Measurements from ENCODE around the gene STH. TPM values are rescaled to one million over a fixed set of nuclear protein-coding genes. Genes with fewer than 3 reads are reported as not detected.
"Not testable (repeated sequence)": the region's sequence is repeated elsewhere in the genome, so short reads cannot be mapped to it uniquely, and the experiment has no call there.

Gene STH
- total and polyA plus RNA-seq, 2 of the 4 experiments (the other 2 are of a cell fraction), result not detected

DNA sequence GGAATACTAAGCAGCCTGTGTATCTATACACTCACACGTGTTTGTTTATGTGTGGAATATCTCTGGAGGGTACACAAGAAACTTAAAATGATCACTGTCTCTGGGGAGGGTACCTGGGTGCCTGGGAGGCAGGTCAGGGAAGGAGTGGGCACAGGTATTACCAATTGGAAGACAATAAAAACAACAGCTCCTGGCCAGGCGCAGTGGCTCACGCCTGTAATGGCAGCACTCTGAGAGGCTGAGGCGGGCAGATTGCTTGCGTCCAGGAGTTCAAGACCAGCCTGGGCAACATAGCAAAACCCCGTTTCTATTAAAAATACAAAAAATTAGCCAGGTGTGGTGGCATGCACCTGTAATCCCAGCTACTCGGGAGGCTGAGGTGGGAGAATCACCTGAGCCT, 24.3 kb downstream of the STH start:
- H2AK9ac ChIP-seq (replicated peaks; ENCODE audit: low read depth, low read length, poor library complexity); in situ Hi-C loops (cut with MboI; ENCODE audit: low sequenced_read_pairs); H4K8ac ChIP-seq (ENCODE audit: low read depth in 2 of 2, low read length in 2 of 2); H3K4me1 ChIP-seq (ENCODE audit: control insufficient read depth, insufficient read depth, low read length); CTCF ChIA-PET; H4K5ac ChIP-seq (ENCODE audit: low read depth, low read length); intact Hi-C loops (cut with micrococcal nuclease); ATAC-seq (ENCODE audit: low read depth); H3K27ac ChIP-seq (ENCODE audit: insufficient read depth, low read length); H3K27me3 ChIP-seq (ENCODE audit: control insufficient read depth, insufficient read depth, low read length); H2BK20ac ChIP-seq (ENCODE audit: low read depth, low read length); H3K9ac ChIP-seq (ENCODE audit: low read depth, low read length); BruUV-seq (replicated peaks); H2BK15ac ChIP-seq (ENCODE audit: low read depth, low read length); H3K9me3 ChIP-seq (ENCODE audit: control insufficient read depth, insufficient read depth, low read length); H3K56ac ChIP-seq (ENCODE audit: extremely low read depth, insufficient read depth, low read length); H3K4me2 ChIP-seq (ENCODE audit: low read depth, low read length); H2BK5ac ChIP-seq (ENCODE audit: low read depth, low read length, poor library complexity, severe bottlenecking); H2AK5ac ChIP-seq (ENCODE audit: low read depth, low read length); H4K20me1 ChIP-seq (ENCODE audit: insufficient read depth, low read length); H2AFZ ChIP-seq (replicated peaks; ENCODE audit: low read length, poor library complexity); H3K4ac ChIP-seq (ENCODE audit: low read depth, low read length); H3K18ac ChIP-seq (ENCODE audit: low read depth, low read length); POLR2A ChIA-PET (ENCODE audit: unreplicated experiment); H3K23ac ChIP-seq (ENCODE audit: low read depth, low read length); H3K4me3 ChIP-seq (ENCODE audit: insufficient read depth, low read depth, low read length); H3K14ac ChIP-seq (replicated peaks; ENCODE audit: low read depth, low read length); dilution Hi-C loops (cut with HindIII; ENCODE audit: low sequenced_read_pairs, unreplicated experiment); H2BK120ac ChIP-seq (ENCODE audit: low read depth, low read length); DNase-seq; H4K91ac ChIP-seq (ENCODE audit: insufficient read depth, low read depth, low read length): not testable (repeated sequence)
- Histone ChIP-seq H3K36me3 (ENCODE audit: control insufficient read depth, insufficient read depth, low read length) (peaks cover 21% of the 10 kb centered on the region; the same call in 1 of the 2 replicates), H3K79me1 (ENCODE audit: low read depth in 1 of 2, low read length in 2 of 2) (peaks cover 0 to 16% of the 10 kb centered on the region in 2 experiments; a peak in 2 of 4 replicates), H3K9me1 (ENCODE audit: insufficient read depth, low read length) (peaks cover 12% of the 10 kb centered on the region)
- no CpG with 5 or more reads among the region's 7 CpGs for WGBS, 2 experiments (ENCODE audit: extremely low coverage in 2 of 2, insufficient read length in 1 of 2)

Data from IMR-90 (cell line).